ENCODE results near the gene DDT.
"Not testable (repeated sequence)": the region's sequence is repeated elsewhere in the genome, so short reads cannot be mapped to it uniquely, and the experiment has no call there.

DNA sequence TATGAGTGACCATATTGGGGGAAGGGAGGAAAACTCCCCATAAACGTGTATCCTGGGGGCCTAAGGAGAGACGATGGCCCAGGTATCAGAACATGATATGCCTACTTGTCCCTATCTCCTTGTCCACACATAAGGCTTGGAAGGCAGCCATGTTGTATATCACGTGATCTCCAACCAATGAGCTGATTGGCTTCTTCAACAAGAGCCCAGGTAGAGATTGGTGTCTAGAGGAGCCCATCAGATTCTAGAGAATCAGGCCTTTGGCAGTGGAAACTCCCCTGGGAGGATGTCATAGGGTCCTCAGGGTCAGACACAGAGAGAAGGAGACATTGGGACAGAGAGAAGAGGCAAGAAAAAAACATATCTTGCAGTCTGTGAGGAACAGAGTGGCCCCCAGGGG, 26.9 kb downstream of the DDT start:
- TF ChIP-seq, protein P1, sequence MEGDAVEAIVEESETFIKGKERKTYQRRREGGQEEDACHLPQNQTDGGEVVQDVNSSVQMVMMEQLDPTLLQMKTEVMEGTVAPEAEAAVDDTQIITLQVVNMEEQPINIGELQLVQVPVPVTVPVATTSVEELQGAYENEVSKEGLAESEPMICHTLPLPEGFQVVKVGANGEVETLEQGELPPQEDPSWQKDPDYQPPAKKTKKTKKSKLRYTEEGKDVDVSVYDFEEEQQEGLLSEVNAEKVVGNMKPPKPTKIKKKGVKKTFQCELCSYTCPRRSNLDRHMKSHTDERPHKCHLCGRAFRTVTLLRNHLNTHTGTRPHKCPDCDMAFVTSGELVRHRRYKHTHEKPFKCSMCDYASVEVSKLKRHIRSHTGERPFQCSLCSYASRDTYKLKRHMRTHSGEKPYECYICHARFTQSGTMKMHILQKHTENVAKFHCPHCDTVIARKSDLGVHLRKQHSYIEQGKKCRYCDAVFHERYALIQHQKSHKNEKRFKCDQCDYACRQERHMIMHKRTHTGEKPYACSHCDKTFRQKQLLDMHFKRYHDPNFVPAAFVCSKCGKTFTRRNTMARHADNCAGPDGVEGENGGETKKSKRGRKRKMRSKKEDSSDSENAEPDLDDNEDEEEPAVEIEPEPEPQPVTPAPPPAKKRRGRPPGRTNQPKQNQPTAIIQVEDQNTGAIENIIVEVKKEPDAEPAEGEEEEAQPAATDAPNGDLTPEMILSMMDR (IDR thresholded peaks at IDR 0.05), result not testable (repeated sequence)
- not testable (repeated sequence) for TF ChIP-seq POLR2A, EP300 (IDR thresholded peaks at IDR 0.05)

Measured in tibial nerve (tissue), 4 donors.